SK-N-SH (cell line): ENCODE results near the gene ELOVL6.

Experiments
- ELF1 ChIP-seq: IDR thresholded peaks from 2 replicates; pipeline ENCODE4 v1.4.0; 2012
- TF ChIP-seq, protein P1 (sequence below): fragments of 200-600 bp; sonication (generic); IDR thresholded peaks from 2 replicates; pipeline ENCODE4 v1.6.1; 2017; ENCODE audit warnings: antibody characterized with exemption, mild to moderate bottlenecking, moderate library complexity
- TF ChIP-seq, protein P2 (sequence below): fragments of 150-350 bp; IDR thresholded peaks from 2 replicates; pipeline ENCODE4 v1.6.1; 2017; ENCODE audit warnings: antibody characterized with exemption, low read length, low read depth, borderline replicate concordance

DNA sequence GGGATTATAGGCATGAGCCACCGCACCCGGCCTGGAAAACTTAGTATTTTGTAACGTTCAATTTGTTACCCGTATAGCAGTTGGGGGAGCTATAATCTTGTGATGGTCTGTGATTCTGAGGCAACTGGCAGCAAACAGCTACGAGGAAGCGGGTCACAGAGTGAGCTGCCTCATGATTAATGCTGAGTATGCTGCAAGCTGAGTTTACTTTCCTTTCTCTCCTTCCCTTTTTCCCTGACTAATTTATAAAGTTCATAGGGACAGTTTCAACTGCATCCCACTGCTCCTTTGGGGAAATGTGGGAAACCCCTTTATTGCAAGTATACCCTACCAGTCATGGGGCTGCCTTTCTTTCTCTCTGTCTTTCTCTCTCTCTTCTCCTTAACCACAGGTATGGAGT is 17.7 kb upstream of the ELOVL6 start:
- TF ChIP-seq, protein P1, sequence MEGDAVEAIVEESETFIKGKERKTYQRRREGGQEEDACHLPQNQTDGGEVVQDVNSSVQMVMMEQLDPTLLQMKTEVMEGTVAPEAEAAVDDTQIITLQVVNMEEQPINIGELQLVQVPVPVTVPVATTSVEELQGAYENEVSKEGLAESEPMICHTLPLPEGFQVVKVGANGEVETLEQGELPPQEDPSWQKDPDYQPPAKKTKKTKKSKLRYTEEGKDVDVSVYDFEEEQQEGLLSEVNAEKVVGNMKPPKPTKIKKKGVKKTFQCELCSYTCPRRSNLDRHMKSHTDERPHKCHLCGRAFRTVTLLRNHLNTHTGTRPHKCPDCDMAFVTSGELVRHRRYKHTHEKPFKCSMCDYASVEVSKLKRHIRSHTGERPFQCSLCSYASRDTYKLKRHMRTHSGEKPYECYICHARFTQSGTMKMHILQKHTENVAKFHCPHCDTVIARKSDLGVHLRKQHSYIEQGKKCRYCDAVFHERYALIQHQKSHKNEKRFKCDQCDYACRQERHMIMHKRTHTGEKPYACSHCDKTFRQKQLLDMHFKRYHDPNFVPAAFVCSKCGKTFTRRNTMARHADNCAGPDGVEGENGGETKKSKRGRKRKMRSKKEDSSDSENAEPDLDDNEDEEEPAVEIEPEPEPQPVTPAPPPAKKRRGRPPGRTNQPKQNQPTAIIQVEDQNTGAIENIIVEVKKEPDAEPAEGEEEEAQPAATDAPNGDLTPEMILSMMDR = no peak
- TF ChIP-seq, protein P2, sequence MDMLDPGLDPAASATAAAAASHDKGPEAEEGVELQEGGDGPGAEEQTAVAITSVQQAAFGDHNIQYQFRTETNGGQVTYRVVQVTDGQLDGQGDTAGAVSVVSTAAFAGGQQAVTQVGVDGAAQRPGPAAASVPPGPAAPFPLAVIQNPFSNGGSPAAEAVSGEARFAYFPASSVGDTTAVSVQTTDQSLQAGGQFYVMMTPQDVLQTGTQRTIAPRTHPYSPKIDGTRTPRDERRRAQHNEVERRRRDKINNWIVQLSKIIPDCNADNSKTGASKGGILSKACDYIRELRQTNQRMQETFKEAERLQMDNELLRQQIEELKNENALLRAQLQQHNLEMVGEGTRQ = no peak
- TF ChIP-seq ELF1 = no peak
